Ovary (tissue), 9 donors: ENCODE measurements around the gene UTRN. TPM values are rescaled to one million over a fixed set of nuclear protein-coding genes. Genes with fewer than 3 reads are reported as not detected.

Experiments used
- DNase-seq, 5 donors: peaks; one replicate each; pipeline ENCODE4 v3.0.0-alpha.2; 2019 to 2020
- H3K27ac ChIP-seq, 2 donors: fragments of 200-600 bp; one replicate each; pipeline versions ENCODE4 v1.5.1 to v1.8.0; 2019 to 2022
- H3K27me3 ChIP-seq: fragments of 200-600 bp; one replicate; pipeline ENCODE4 v1.8.0; 2022
- H3K36me3 ChIP-seq: fragments of 200-600 bp; sonication (generic); one replicate; pipeline ENCODE4 v1.5.1; 2019
- H3K4me1 ChIP-seq: one replicate; pipeline ENCODE4 v1.8.1; 2013; ENCODE audit warnings: mild to moderate bottlenecking, moderate library complexity; ENCODE audit not compliant: insufficient read depth
- H3K4me3 ChIP-seq: fragments of 200-600 bp; sonication (generic); one replicate; pipeline ENCODE4 v1.5.1; 2017
- H3K9me3 ChIP-seq, 2 donors: fragments of 200-600 bp in 1 of 2; sonication (generic) in 1 of 2; one replicate each; pipeline versions ENCODE4 v1.5.1 to v1.8.1; 2013 to 2019; ENCODE audit warnings: mild to moderate bottlenecking in 1 of 2, moderate library complexity in 1 of 2
- CTCF ChIP-seq, 3 donors: fragments of 450-650 bp in 2 of 3; fragments of 200-600 bp in 1 of 3; IDR thresholded peaks; one replicate each; pipeline versions ENCODE4 v1.5.1 to v1.8.0; 2016 to 2022; ENCODE audit warnings: antibody characterized with exemption in 3 of 3, mild to moderate bottlenecking in 1 of 3
- EP300 ChIP-seq: sonication (generic); formaldehyde crosslinking; IDR thresholded peaks from one replicate; pipeline ENCODE4 v1.6.1; 2017; ENCODE audit warnings: antibody characterized with exemption
- POLR2A ChIP-seq: fragments of 450-650 bp; IDR thresholded peaks from one replicate; pipeline ENCODE4 v1.6.1; 2017; ENCODE audit warnings: antibody characterized with exemption, mild to moderate bottlenecking, moderate library complexity
- WGBS, 3 donors: extraction: QIAGEN DNeasy Blood & Tissue Kit in 1 of 3; methylation state at CpG; one replicate each; pipeline versions ENCODE4 v1.1.5 to v1.1.7; 2013 to 2017; 5-methylcytosine and 5-hydroxymethylcytosine counted together
- intact Hi-C, 4 donors: fragments of 100-400 bp; cut with DNase I; formaldehyde crosslinking; loops; one replicate each; pipeline versions ENCODE4 v1.11.0 to v1.15.1; 2022 to 2023
- polyA plus RNA-seq, 2 donors: library from polyadenylated mRNA; stranded (reverse); fragments of 200-250 nt in 1 of 2; fragments of 350-450 nt in 1 of 2; fragmentation: Illumina TruSeq in 1 of 2; extraction: RNeasy Lipid Tissue Mini Kit (QIAGEN cat#74804) in 1 of 2; gene quantifications; one replicate each; pipeline ENCODE4 v1.2.3, GENCODE V29; 2013 to 2014
- total RNA-seq, 7 donors: library from RNA; depleted of rRNA in 2 of 7; stranded (reverse); fragments of >200 nt in 2 of 7; fragmentation: NEBNext Ultra II Directional in 3 of 7; extraction: Animal tissue kit (Norgen Biotek cat#: 25700) in 3 of 7; gene quantifications; one replicate each; pipeline versions ENCODE4 v1.1.0 to v1.2.4, GENCODE V29; 2016 to 2023
- donor health status: DM: no; HTN: no; CAD: no; lungs with moderate emphysema.
- donor health status: DM: no; HTN: no; CAD: no.
- donor health status: Bipolar disorder and iron deficiency.
- donor health status: DM: yes; HTN: yes; CAD: no.
- donor health status: DM: no; HTN: no; CAD: no.
- donor health status: DM: yes; HTN: yes; CAD: no.

UTRN gene
- total and polyA plus RNA-seq, 9 donors, result 27.6 to 155 (median 129) TPM

- intact Hi-C loops, result no loop called here
- TF ChIP-seq EP300 (no peak), CTCF (IDR thresholded peaks at IDR 0.05) (no peak)
- Histone ChIP-seq H3K4me3 (no peak overlapping the region), H3K9me3 (no peaks in the 10 kb centered on the region), H3K4me1 (no peaks in the 10 kb centered on the region), H3K27me3 (no peaks in the 10 kb centered on the region), H3K36me3 (no peaks in the 10 kb centered on the region), H3K27ac (no peak overlapping the region)
- no peak for DNase-seq
- 88 to 91% (median 90%) methylated on average over 8 of the region's 8 CpGs for WGBS, 3 donors
These were observed 7.4 kb upstream of the UTRN start for GRCh38 chr6:144277605-144278227.

GRCh38 chr6:144278659-144279314 is 6.3 kb upstream of the UTRN start:
- no peak overlapping the region for H3K4me3 ChIP-seq
- intact Hi-C loops, result no loop called here
- 85 to 98% (median 88%) methylated on average over 4 of the region's 4 CpGs for WGBS, 3 donors
- DNase-seq, result no peak
- H3K36me3 ChIP-seq, result no peaks in the 10 kb centered on the region
- H3K9me3 ChIP-seq, result no peaks in the 10 kb centered on the region
- no peak overlapping the region for H3K27ac ChIP-seq
- H3K4me1 ChIP-seq, result no peaks in the 10 kb centered on the region
- TF ChIP-seq CTCF (IDR thresholded peaks at IDR 0.05), result no peak
- no peak for TF ChIP-seq POLR2A
- TF ChIP-seq EP300, result no peak
- H3K27me3 ChIP-seq, result no peaks in the 10 kb centered on the region

GRCh38 chr6:144279484-144280150 is 5.5 kb upstream of the UTRN start:
- intact Hi-C loops, result loop anchor here in 3 of 4 donors (10.0 kb wide), 4 partner anchors 65 to 1455 kb away; partner anchors contain the start of gene EPM2A (in 1 of the 3)
- H3K36me3 ChIP-seq, result no peaks in the 10 kb centered on the region
- no peaks in the 10 kb centered on the region for H3K4me1 ChIP-seq
- no peaks in the 10 kb centered on the region for H3K9me3 ChIP-seq
- no peaks in the 10 kb centered on the region for H3K27me3 ChIP-seq
- H3K4me3 ChIP-seq, result no peak overlapping the region
- TF ChIP-seq POLR2A (no peak), CTCF (IDR thresholded peaks at IDR 0.05) (no peak), EP300 (no peak)
- no peak overlapping the region for H3K27ac ChIP-seq
- no peak for DNase-seq
- 88 to 93% (median 93%) methylated on average over 2 of the region's 2 CpGs for WGBS, 3 donors

- H3K36me3 ChIP-seq, result no peaks in the 10 kb centered on the region
- WGBS, 3 donors, result 5 to 8% (median 6%) methylated on average over 13 of the region's 13 CpGs
- H3K9me3 ChIP-seq, result no peaks in the 10 kb centered on the region
These were observed 1.3 kb upstream of the UTRN start for GRCh38 chr6:144283646-144284477.

More at GRCh38 chr6:144283646-144284477, 1.3 kb upstream of the UTRN start:
- H3K4me3 ChIP-seq, result peak overlapping the region; percentile 73
- H3K27me3 ChIP-seq, result no peaks in the 10 kb centered on the region
- peak in 2 of 3 donors; percentile 14 to 28 for TF ChIP-seq CTCF (IDR thresholded peaks at IDR 0.05)
- no peak for TF ChIP-seq EP300
- peaks cover 3% of the 10 kb centered on the region for H3K4me1 ChIP-seq
- H3K27ac ChIP-seq, result peak overlapping the region in 1 of 2 donors; percentile 96
- intact Hi-C loops, result loop anchor here in 3 of 4 donors (2.0 to 10.0 kb wide), 5 partner anchors 67 to 1451 kb away; partner anchors contain the start of gene EPM2A (in 1 of the 3)
- DNase-seq, result no peak
